H1 (cell line): ENCODE data around the gene CYP27B1. TPM values are rescaled to one million over a fixed set of nuclear protein-coding genes. Genes with fewer than 3 reads are reported as not detected.
A peak's percentile ranks its signal among the peaks of the same experiment; 100 is the strongest.

ENCODE experiments used
- CTCF ChIA-PET: fragments of 300-600 bp; sonication (Branson Sonifier 250); formaldehyde crosslinking; loops from one replicate; lab custom pipeline; 2021; ENCODE audit not compliant: partially characterized antibody; lab: Charles Lee
- POLR2A ChIA-PET: fragments of 300-600 bp; sonication (Branson Sonifier 250); formaldehyde crosslinking; loops from one replicate; lab custom pipeline; 2021; ENCODE audit warnings: inconsistent platforms; ENCODE audit not compliant: partially characterized antibody; lab: Charles Lee
- DNase-seq, 2 experiments: peaks; one replicate each; pipeline versions ENCODE4 v3.0.0 to v3.0.0-alpha.2; 2010 to 2022; ENCODE audit warnings: low spot score in 2 of 2, low read depth in 1 of 2, mixed read lengths in 1 of 2
- FAIRE-seq: peaks from 2 replicates; lab custom pipeline; 2011; peaks lifted over from hg19 to GRCh38; lab: Jason Lieb, UNC
- H2AFZ ChIP-seq: 2 replicates; pipeline ENCODE4 v1.8.1; 2012; ENCODE audit warnings: low read length, inconsistent platforms
- H2AK5ac ChIP-seq: 2 replicates; pipeline ENCODE4 v1.6.1; 2013; ENCODE audit warnings: low read depth, low read length
- H2BK120ac ChIP-seq: replicated peaks from 2 replicates; pipeline ENCODE3; 2013; ENCODE audit warnings: low read depth, low read length, inconsistent platforms
- H2BK12ac ChIP-seq: 2 replicates; pipeline ENCODE4 v1.6.1; 2013; ENCODE audit warnings: low read depth, low read length
- H2BK15ac ChIP-seq: 2 replicates; pipeline ENCODE4 v1.6.1; 2013; ENCODE audit warnings: low read length
- H2BK20ac ChIP-seq: 2 replicates; pipeline ENCODE4 v1.6.1; 2013; ENCODE audit warnings: low read length
- H2BK5ac ChIP-seq: 2 replicates; pipeline ENCODE4 v1.6.1; 2013; ENCODE audit warnings: low read depth, low read length
- H3K14ac ChIP-seq: 2 replicates; pipeline ENCODE4 v1.6.1; 2013; ENCODE audit warnings: inconsistent platforms; ENCODE audit not compliant: insufficient read length
- H3K18ac ChIP-seq: 2 replicates; pipeline ENCODE4 v1.6.1; 2013; ENCODE audit warnings: low read length; ENCODE audit errors: extremely low read depth
- H3K23ac ChIP-seq: 2 replicates; pipeline ENCODE4 v1.6.1; 2013; ENCODE audit warnings: inconsistent platforms; ENCODE audit not compliant: insufficient read length
- H3K23me2 ChIP-seq: 2 replicates; pipeline ENCODE4 v1.6.1; 2013; ENCODE audit warnings: low read depth, low read length
- H3K27ac ChIP-seq: 2 replicates; pipeline ENCODE4 v1.6.1; 2011; ENCODE audit warnings: low read depth, low read length, inconsistent platforms
- H3K27me3 ChIP-seq, 4 experiments: replicated peaks in 1 of 4; 1 replicate in 1 of 4; 2 replicates in 3 of 4; pipeline versions ENCODE4 v1.6.1 to v1.8.1; 2011 to 2013; ENCODE audit warnings: low read length in 3 of 4, mild to moderate bottlenecking in 3 of 4, inconsistent platforms in 2 of 4, mixed read lengths in 2 of 4, moderate library complexity in 1 of 4; ENCODE audit not compliant: control insufficient read depth in 3 of 4, insufficient read depth in 3 of 4; ENCODE audit errors: extremely low read depth in 1 of 4
- H3K36me3 ChIP-seq, 4 experiments: 2 replicates each; pipeline versions ENCODE4 v1.6.1 to v1.8.1; 2011 to 2013; ENCODE audit warnings: mild to moderate bottlenecking in 4 of 4, low read length in 3 of 4, moderate library complexity in 2 of 4, control low read depth in 1 of 4, inconsistent platforms in 1 of 4; ENCODE audit not compliant: insufficient read depth in 4 of 4, control insufficient read depth in 2 of 4
- H3K4ac ChIP-seq: replicated peaks from 2 replicates; pipeline ENCODE3; 2013; ENCODE audit warnings: low read length, low read depth, mixed read lengths, inconsistent platforms; ENCODE audit not compliant: insufficient read length
- H3K4me1 ChIP-seq, 4 experiments: replicated peaks in 1 of 4; 1 replicate in 1 of 4; 2 replicates in 3 of 4; pipeline versions ENCODE4 v1.6.1 to v1.8.1; 2011 to 2013; ENCODE audit warnings: low read length in 3 of 4, inconsistent platforms in 2 of 4, mixed read lengths in 1 of 4; ENCODE audit not compliant: insufficient read depth in 4 of 4, control insufficient read depth in 3 of 4
- H3K4me2 ChIP-seq, 2 experiments: 2 replicates each; pipeline versions ENCODE4 v1.6.1 to v1.8.1; 2011 to 2013; ENCODE audit warnings: low read depth in 2 of 2, low read length in 2 of 2, control low read depth in 1 of 2, inconsistent platforms in 1 of 2, mild to moderate bottlenecking in 1 of 2; ENCODE audit not compliant: insufficient read depth in 1 of 2
- H3K4me3 ChIP-seq, 4 experiments: fragments of 200-600, 300-600 bp in 1 of 4; sonication (generic), shearing (Covaris generic), sonication (Bioruptor Twin) in 1 of 4; 2 replicates each; pipeline versions ENCODE4 v1.5.1 to v1.8.1; 2011 to 2016; ENCODE audit warnings: low read length in 4 of 4, low read depth in 3 of 4, control low read depth in 2 of 4, inconsistent platforms in 2 of 4, mild to moderate bottlenecking in 2 of 4, mixed read lengths in 1 of 4, moderate library complexity in 1 of 4; ENCODE audit not compliant: insufficient read depth in 2 of 4; ENCODE audit errors: extremely low read depth in 1 of 4
- H3K56ac ChIP-seq: replicated peaks from 2 replicates; pipeline ENCODE3; 2013; ENCODE audit warnings: low read depth, mild to moderate bottlenecking, mixed read lengths, low read length, inconsistent platforms; ENCODE audit not compliant: insufficient read length
- H3K79me1 ChIP-seq: 2 replicates; pipeline ENCODE4 v1.6.1; 2013; ENCODE audit warnings: low read depth, low read length, control low read depth
- H3K79me2 ChIP-seq, 2 experiments: 2 replicates each; pipeline versions ENCODE4 v1.6.1 to v1.8.1; 2012 to 2013; ENCODE audit warnings: low read length in 2 of 2, mild to moderate bottlenecking in 2 of 2, inconsistent platforms in 1 of 2; ENCODE audit not compliant: insufficient read depth in 2 of 2, control insufficient read depth in 1 of 2
- H3K9ac ChIP-seq, 4 experiments: replicated peaks in 1 of 4; 1 replicate in 1 of 4; 2 replicates in 3 of 4; pipeline versions ENCODE4 v1.6.1 to v1.8.1; 2011 to 2013; ENCODE audit warnings: low read depth in 3 of 4, low read length in 3 of 4, control low read depth in 2 of 4, mild to moderate bottlenecking in 2 of 4, moderate library complexity in 2 of 4, inconsistent platforms in 1 of 4; ENCODE audit errors: extremely low read depth in 1 of 4
- H3K9me3 ChIP-seq, 2 experiments: 2 replicates each; pipeline versions ENCODE4 v1.6.1 to v1.8.1; 2012 to 2013; ENCODE audit warnings: mild to moderate bottlenecking in 2 of 2, moderate library complexity in 2 of 2, control low read depth in 1 of 2, inconsistent platforms in 1 of 2, low read depth in 1 of 2, low read length in 1 of 2, mixed read lengths in 1 of 2; ENCODE audit not compliant: insufficient read depth in 2 of 2
- H4K20me1 ChIP-seq, 2 experiments: replicated peaks in 1 of 2; 2 replicates each; pipeline versions ENCODE3 to v1.8.1; 2011 to 2013; ENCODE audit warnings: inconsistent platforms in 2 of 2, low read length in 2 of 2, mild to moderate bottlenecking in 1 of 2; ENCODE audit not compliant: insufficient read depth in 2 of 2, control insufficient read depth in 1 of 2
- H4K5ac ChIP-seq: 2 replicates; pipeline ENCODE4 v1.6.1; 2013; ENCODE audit warnings: low read length, low read depth, mixed read lengths, inconsistent platforms; ENCODE audit not compliant: insufficient read length
- H4K8ac ChIP-seq: 2 replicates; pipeline ENCODE4 v1.8.0; 2013; ENCODE audit warnings: mild to moderate bottlenecking, moderate library complexity, low read length, inconsistent platforms; ENCODE audit not compliant: insufficient read depth; ENCODE audit errors: extremely low read depth
- H4K91ac ChIP-seq: replicated peaks from 2 replicates; pipeline ENCODE3; 2013; ENCODE audit warnings: low read length, mixed read lengths, inconsistent platforms; ENCODE audit not compliant: insufficient read length
- CEBPB ChIP-seq: IDR thresholded peaks from 2 replicates; pipeline ENCODE4 v1.6.1; 2012; ENCODE audit warnings: low read depth, low read length
- POU5F1 ChIP-seq: IDR thresholded peaks from 2 replicates; pipeline ENCODE4 v1.6.1; 2011; ENCODE audit warnings: low read depth, mild to moderate bottlenecking, low read length, moderate library complexity
- WGBS, 2 experiments: shearing (Covaris generic) in 1 of 2; methylation state at CpG; one replicate each; pipeline versions ENCODE4 v1.1.6 to v1.1.7; 2013 to 2015; ENCODE audit warnings: low lambda C conversion rate in 2 of 2, mixed read lengths in 2 of 2, inconsistent platforms in 1 of 2, low coverage in 1 of 2, missing lambda C conversion rate in 1 of 2; ENCODE audit not compliant: insufficient replicate concordance in 2 of 2, insufficient coverage in 1 of 2, insufficient read length in 1 of 2; ENCODE audit errors: extremely low coverage in 1 of 2, missing lambda C conversion rate in 1 of 2; 5-methylcytosine and 5-hydroxymethylcytosine counted together
- polyA plus RNA-seq, 7 experiments: library from polyadenylated mRNA; depleted of rRNA in 3 of 7; stranded (reverse) in 5 of 7; unstranded in 2 of 7; fragments of >200 nt in 5 of 7; fragments of 200-250 nt in 2 of 7; gene quantifications; 1 replicate in 5 of 7; 2 replicates in 1 of 7; 4 replicates in 1 of 7; pipeline versions ENCODE4 v1.2.1 to v1.2.3, GENCODE V29; 2011 to 2013; ENCODE audit warnings: missing spikeins in 2 of 7, mixed read lengths in 2 of 7
- total RNA-seq: library from RNA; stranded (reverse); fragmentation: NEBNext Ultra II Directional; extraction: Animal tissue kit (Norgen Biotek cat#: 25700); gene quantifications from 2 replicates; pipeline ENCODE4 v1.2.1, GENCODE V29; 2021

Gene CYP27B1
- total and polyA plus RNA-seq, 2 of the 8 experiments (the other 6 are each of a cell fraction or from before 2014, with no cell fraction given) = 2.9 to 3.3 TPM

GRCh38 chr12:57732270-57732669 is 34.6 kb downstream of the CYP27B1 start:
- Histone ChIP-seq H3K14ac (no peak overlapping the region), H2BK5ac (no peak overlapping the region), H2AFZ (no peak overlapping the region), H2BK120ac (no peak overlapping the region), H3K79me1 (no peaks in the 10 kb centered on the region), H3K9ac (no peak overlapping the region), H3K4me1 (peaks cover 6 to 21% (median 13%) of the 10 kb centered on the region in 4 experiments; a peak in 6 of 7 replicates), H3K23me2 (peaks cover under 1% of the 10 kb centered on the region; the same call in 1 of the 2 replicates), H3K4ac (no peak overlapping the region), H4K5ac (no peak overlapping the region), H2AK5ac (no peak overlapping the region), H3K27ac (no peak overlapping the region), H4K20me1 (peaks cover 0 to 19% of the 10 kb centered on the region in 2 experiments), H2BK20ac (no peak overlapping the region), H3K9me3 (no peaks in the 10 kb centered on the region), H3K27me3 (peaks cover 36 to 96% (median 80%) of the 10 kb centered on the region in 4 experiments), H3K23ac (no peak overlapping the region), H3K36me3 (no peaks in the 10 kb centered on the region; a peak in 1 of 8 replicates), H3K4me2 (no peak overlapping the region), H4K8ac (no peak overlapping the region), H2BK12ac (no peak overlapping the region), H3K4me3 (no peak overlapping the region), H3K56ac (no peak overlapping the region), H2BK15ac (no peak overlapping the region), H4K91ac (no peak overlapping the region), H3K18ac (no peak overlapping the region), H3K79me2 (no peaks in the 10 kb centered on the region)
- WGBS, 2 experiments = 73% methylated on average over 4 of the region's 4 CpGs; no CpG with 5 or more reads in 1 of the 2 experiments
- POLR2A ChIA-PET = interaction anchor here (0.9 to 3.4 kb wide), 4 partner anchors 9 to 112 kb away, joined by 3 to 10 read pairs (median 5); partner anchors contain the start of gene TSPAN31
- no peak for FAIRE-seq
- no peak for DNase-seq
- CTCF ChIA-PET = interaction anchor here (0.5 to 2.6 kb wide), 12 partner anchors 9 to 272 kb away, joined by 3 to 19 read pairs (median 4); partner anchors contain the start of genes B4GALNT1 and TSPAN31
- no peak for TF ChIP-seq POU5F1
- TF ChIP-seq CEBPB = 0 out of 2 replicates have a peak, but pooled peaks have one; percentile 17
